ENCODE results near the gene RARS2.

DNA sequence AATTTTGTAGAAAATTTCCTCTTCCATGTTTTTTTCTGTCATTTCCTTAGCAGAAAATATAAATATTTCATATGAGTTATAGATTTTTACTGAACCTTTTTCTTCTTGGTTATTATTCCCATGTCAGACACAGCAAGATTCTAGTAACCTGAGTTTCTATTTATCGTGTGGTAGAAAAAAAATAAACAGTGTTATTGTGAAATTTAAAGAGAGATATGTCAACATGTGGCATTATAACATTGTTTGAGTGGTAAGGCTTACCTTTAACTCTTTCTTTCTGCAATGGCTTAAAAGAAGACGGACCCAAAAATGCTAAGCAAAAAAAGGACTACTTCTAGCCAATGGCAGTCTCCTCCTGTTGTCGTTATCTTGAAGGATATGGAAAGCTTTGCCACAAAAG, 19.0 kb upstream of the RARS2 start:
- TF ChIP-seq YY1 (IDR thresholded peaks at IDR 0.05; ENCODE audit: insufficient read depth, insufficient read length) (no peak), SUZ12 (IDR thresholded peaks at IDR 0.05; ENCODE audit: extremely low read depth, insufficient read depth, insufficient read length) (no peak), ZNF274 (IDR thresholded peaks at IDR 0.05; ENCODE audit: low read depth, low read length) (no peak)
